GM21526 (cell line): ENCODE data around the gene SMOC1.

Source experiments
- ATAC-seq: cut with Tn5 transposase; IDR thresholded peaks from one replicate; pipeline ENCODE4 v1.9.1; 2021; ENCODE audit warnings: moderate library complexity; ENCODE audit not compliant: unreplicated experiment, low FRiP score

Gene SMOC1

GRCh38 chr14:69973846-69974245, 94.6 kb downstream of the SMOC1 start:
- ATAC-seq: no peak

DNA sequence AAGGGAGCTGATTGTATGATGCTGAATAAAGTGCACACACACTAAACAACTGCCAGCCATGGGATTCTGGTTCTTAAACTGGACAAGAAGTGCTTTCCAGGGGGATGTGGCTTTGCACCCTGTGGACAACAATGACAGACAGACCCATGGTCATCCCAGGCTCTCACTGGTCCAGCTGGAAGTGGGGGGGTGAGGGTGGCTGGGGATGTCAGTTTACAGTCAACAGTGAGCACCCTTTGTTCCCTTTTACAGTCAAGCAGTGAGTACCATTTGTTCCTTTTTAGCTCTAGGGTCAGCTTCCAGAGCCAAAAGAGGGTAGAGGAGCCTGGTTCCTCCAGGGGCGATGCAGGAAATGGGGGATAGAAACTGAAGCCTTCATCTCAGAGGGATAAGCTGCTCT, 100.7 kb downstream of the SMOC1 start:
- ATAC-seq: no peak

GRCh38 chr14:69980457-69981425, 101.5 kb downstream of the SMOC1 start:
- no peak for ATAC-seq

DNA sequence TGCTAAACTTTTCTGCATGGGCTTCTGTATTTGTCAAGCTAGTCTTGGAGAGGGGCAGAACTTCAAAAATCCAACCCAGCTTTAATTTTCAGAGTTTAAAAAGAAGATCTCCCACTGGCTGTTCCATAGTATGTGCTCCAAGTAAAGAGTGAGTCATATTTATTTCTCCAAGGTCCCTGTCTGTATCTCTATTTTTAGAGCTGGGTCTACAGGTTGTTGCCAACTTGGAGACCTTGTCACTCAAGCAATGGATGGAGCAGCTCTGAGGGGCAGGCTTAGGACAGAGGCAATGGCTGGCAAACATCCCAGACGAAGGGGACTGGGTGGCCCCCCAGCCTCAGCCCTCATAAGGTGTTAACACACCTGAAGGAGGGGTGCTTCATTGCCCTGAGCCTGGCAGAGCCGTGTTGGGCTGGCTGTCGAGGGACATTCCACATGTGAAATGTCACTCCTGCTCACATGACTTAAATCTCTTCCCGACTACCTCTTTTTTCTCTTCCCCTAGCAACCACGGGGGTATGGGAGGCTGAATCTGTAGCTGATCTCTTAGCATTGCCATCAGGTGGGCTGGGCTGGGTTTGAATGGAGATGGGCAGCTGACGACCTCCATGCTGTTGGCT, 103.1 kb downstream of the SMOC1 start:
- no peak for ATAC-seq

GRCh38 chr14:69982886-69983285, 103.7 kb downstream of the SMOC1 start:
- no peak for ATAC-seq

DNA sequence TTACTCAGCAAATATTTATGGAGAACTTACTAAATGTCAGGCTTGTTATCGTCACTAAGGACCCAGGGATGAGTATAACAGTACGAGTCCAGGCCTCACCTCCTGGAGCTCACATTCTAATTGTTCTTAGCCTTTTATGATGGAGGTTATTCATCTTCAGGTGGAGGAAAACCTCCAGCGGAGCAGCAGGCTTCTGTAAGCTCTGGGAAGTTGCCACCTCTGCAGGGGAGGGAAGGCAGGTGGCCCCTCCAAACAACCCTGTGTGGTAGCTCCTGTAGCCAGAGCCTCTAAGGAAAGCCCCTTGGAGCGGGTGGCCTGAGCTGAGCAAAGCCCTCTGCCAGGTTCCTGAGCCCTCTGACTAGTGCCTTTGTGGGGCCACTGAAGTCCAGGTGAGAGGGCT, 104.1 kb downstream of the SMOC1 start:
- ATAC-seq: no peak

DNA sequence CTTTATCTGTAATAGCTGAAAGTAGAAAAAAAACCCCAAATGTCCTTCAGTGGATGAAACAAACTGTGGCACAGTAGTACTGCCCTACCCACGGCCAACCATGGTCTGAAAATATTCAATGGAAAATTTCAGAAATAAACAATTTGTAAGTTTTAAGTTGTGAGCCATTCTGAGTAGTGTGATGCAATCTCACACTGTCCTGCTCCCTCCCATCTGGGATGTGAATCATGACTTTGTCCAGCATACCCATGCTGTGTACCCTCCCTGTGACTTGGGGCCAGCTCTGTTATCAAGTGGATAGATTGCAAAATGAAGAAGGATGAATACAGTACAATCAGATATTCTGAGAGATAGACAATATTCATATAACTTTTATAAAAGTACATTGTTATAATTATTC, 106.2 kb downstream of the SMOC1 start:
- ATAC-seq: no peak

DNA sequence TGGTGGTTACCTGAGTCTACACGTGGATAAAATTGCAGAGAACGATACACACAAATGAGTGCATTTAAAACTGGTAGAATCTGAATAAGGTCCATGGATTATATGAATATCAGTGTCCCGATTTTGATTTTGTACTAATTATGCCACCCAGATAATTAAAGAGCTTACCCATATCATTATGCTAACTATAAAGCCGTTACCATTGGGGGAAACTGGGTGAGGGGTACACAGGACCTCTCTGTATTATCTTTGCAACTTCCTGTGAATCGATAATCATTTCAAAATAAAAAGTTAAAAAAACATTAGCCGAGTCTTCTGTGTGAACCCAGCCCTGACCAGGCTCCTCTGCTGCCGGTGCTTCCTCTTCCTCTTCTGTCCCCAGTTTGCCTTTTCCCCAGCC, 107.1 kb downstream of the SMOC1 start:
- ATAC-seq: no peak

DNA sequence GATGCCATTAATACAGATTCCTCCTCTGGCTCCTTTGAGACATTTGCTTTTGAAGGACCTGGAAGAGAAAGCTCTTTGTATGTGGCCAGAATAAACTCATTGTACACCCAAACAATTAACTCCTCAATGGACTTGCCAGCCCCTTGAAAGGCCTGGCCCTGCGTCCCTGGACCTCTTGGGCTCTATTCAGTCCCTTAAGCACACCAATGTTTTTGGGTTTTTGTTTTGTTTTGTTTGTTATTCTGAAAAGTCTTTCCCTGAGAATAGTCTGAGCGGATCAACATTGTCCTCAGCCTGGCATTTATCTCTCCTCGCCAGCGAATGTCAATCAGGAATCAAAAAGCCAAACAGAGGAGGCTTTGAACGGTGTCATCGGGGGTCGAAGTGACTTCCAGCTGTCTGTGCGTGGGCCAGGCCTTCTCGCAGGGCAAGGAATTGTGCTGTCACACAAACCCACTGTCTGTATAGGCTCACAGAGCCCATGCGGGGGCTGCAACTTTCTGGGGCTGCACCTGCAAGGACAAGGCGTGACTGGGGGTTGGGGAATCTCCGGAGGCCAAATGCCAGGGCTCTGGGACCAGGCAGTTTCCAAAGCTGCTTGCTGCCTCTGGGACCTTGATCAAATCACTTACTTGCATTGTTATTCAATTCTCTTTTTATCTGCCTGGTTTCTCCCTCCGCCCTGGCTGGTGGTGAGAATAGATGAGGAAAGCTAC, 108.3 kb downstream of the SMOC1 start:
- no peak for ATAC-seq

DNA sequence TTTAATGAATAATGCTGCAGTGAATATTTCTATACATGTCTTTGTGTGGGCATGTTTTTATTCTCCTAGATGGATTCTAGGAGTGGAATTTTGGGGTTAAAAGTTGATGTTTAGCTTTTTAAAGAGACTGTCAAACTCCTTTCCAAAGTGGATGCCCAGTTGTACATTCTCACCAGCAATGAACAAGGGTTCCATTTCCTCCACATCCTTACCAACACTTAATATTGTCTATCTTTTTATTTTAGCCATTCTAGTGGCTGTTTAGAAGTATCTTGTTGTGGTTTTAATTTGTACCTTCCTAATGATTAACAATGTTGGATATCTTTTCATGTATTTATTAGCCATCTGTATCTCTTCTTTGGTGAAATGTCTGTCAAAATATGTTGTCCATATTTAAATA, 109.8 kb downstream of the SMOC1 start:
- no peak for ATAC-seq

DNA sequence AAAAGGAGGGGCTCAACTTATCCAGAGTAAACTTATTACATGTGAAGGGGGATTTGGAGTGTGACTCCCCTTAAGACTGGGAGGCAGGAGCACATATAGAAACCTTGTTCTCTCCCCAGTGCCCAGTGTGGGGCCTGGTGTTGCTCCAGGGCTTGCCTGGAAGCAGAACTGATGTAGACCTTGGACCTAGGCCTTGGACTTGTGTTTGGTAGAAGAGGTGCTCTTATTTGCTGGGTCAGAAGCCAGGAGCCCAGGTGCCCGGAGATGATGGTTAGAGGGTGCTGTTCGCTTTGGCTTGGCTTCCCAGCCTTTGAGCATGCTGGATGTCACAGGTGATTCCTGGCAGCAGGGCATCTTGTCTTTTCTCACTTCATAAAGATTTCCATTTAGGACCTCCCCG, 110.4 kb downstream of the SMOC1 start:
- no peak for ATAC-seq

DNA sequence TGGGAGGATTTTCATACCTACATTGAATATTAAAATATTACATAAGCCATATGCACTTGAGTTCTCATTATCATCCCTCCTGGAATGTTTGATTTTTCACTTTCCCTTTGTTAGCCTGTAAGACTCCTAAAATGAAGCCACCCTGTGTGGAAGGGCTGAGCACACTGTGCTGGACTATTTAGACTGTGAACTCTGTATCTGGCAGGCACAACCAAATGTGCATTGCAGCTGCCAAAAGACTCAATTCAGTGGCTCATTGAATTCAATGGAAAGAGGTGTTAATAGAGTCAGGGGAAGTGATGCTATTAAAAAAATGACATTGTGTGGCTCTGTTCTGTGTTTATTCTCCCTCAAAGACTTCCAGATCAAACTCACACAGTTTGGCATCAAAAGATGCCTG, 111.1 kb downstream of the SMOC1 start:
- no peak for ATAC-seq

DNA sequence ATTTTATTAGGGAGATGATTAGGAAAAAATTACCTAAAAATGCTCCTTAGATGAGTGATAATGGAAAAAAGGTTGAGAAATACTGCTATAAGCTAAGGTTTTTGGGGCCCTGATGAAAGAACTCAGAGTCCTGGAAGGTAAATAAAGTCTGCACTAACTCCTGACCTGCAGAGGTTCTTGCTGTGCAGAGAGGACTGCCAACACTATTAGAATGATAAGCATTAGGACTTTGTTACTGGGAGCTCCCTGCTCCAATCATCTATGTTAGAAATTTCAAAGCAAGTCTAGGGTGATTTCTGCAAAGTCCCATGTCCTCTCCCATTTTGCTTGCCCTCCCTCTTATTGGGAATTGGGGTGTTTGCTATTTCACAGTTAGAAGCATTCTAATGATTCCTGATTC, 112.2 kb downstream of the SMOC1 start:
- ATAC-seq: no peak

GRCh38 chr14:69992564-69992963, 113.3 kb downstream of the SMOC1 start:
- no peak for ATAC-seq

DNA sequence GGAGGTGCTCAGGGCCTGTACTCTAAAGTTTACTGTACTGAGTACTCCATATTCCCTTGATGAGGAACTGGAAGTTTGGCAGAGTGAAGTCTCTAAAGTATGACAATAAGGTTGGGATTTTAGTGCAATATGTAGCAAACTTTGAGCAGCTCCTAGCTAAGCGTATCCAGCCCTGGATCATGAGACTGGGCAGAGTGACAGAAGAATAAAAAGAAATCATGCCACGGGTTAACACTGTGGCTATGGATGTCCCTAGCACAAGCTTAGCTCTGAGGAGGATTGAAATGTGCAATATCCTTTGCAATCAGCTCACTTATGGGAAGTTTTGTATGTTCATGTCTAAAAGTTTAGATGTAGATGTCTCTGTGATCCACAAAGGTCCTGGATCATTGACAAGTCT, 114.1 kb downstream of the SMOC1 start:
- ATAC-seq: no peak

GRCh38 chr14:69994002-69994401, 114.8 kb downstream of the SMOC1 start:
- ATAC-seq: no peak

DNA sequence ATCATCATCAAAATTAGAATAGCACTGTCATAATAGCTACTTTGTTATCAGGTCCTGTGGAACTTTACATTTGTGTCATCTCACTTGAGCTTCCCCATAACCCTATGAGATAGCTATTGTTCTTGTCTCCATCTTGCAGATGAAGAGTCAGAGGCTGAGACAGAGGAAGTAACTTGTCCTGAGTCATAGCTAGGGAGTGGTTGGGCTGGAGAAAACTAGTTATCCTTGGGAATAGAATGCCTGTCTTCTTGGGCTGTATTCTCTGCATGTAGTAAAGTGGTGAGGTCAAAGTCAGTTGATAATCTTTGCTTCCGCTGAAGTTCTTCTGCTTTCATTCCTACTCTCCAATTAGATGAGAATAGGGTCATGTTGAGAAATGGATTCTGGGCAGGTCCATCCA, 117.0 kb downstream of the SMOC1 start:
- no peak for ATAC-seq

DNA sequence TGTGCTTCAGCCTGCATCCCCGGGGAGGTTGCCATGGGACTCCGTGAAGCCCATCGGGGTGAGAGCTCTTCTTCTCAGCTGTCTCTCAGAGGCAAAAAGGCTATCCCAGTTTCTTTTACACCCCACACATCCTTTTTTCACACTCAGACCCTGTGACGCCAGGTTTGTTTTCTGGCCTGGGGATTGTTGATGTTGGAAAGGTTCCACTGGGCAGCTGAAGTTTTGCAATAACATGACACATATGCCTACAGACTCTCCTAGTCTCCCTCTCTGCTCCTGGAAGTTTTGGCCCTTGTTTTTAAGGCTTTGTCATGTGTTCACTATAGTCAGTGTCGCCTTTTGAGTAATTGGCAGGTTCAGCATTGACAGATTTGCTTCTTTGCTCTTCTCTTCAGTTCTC, 118.6 kb downstream of the SMOC1 start:
- no peak for ATAC-seq

DNA sequence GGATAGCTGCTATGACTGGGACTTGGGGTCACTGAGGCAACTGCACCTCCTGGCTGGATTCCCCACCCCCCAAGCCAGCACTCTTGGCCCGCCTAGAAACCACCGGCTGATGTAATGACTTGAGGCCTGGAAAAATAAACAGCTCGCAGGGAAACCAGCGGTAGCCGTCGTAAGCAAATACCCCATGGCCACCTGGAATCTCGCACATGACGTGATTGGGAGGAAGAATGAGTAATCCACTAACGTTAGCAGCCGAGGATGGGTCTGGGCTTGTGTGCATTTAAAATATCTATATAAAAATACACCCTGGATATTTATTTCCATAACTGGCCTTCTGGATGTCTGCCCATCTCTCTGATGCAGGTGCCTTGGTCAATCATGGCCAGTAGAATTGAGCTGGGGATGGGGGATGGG, 120.1 kb downstream of the SMOC1 start:
- ATAC-seq: no peak

DNA sequence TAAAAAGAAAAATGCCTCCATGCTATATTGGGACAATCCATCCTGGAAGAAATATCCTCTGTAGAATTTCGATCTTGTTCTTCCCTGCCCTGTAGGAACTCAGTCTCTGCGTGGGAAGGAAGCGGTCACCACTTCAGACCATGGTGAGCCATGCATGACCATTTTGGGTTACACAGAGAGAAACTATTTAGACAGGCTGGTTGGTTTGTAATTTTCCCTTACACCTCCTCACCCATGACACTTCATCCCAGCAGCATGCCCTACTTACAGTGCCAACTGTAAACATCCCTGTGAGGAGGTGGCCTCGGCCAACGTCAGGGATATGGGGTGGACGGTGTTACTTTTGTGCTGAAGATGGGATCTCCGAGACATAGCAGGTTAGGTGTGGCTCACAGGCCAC, 121.4 kb downstream of the SMOC1 start:
- no peak for ATAC-seq

DNA sequence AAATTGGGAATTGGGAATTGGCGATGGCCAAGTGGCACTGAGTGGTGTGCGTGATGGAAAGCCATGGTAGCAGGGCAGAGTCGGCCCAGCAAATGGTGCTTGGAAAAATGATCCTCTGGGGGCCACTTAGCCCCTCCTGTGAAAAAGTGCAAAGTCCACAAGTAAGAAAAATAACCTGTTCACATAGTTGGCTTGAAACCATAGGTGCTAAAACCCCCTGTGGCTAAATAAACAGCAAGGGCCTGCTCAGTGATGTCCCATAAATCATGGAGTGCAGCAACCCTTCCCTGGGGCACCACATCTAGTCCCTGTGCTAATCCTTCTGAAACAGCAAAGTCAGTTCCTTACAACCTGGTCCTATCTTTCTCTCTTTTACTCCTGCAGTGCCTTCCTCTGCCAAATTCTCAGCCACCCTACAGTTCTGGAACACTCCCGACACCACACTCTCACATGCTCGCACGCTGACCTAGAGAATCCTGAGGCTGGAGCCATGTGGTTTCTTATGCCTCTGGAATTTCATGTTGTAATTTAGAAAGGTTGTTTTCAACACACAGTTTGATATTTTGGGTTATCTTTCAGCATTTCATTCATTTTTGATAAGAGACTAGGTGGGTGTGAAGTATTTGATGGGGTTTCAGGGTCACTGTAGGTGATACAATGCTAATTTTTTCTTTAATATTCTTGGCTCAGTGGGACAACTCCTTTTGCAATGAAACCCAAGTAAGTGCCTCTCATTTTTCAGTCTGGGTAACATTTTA, 123.6 kb downstream of the SMOC1 start:
- ATAC-seq: no peak
